ENCODE data around the gene SLC8A3. TPM values are rescaled to one million over a fixed set of nuclear protein-coding genes. Genes with fewer than 3 reads are reported as not detected.
A peak's percentile ranks its signal among the peaks of the same experiment; 100 is the strongest.

Gene SLC8A3
- polyA plus RNA-seq, 2 of the 4 experiments (the other 2 are of a cell fraction), result not detected

DNA sequence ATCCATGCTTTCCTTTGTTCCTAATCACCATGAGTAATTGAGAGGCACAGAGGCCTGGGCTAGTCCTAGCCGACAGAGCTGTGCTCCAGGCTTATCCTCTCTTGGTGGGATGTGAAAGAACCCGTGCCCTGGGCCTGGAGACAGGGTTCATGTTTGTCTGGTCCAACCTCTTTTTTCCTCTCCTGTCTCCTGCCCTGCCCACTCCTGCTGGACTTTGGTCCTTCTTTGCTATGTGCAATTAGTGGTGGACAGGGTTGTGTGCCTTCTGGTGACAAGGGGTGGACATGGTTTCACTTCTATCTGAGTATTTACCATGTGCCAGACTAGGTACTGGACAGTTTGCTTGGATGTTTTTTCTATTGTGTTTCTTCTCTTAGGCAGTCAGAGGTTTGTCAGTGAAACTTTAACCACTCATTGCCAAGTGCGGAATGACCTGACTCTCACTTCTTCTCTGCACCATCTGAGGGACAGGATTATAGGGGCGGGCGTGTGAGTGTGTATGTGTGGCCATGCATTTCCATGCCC is 183.4 kb downstream of the SLC8A3 start:
- TF ChIP-seq MAFK (IDR thresholded peaks at IDR 0.05; ENCODE audit: partially characterized antibody) (no peak), RCOR1 (IDR thresholded peaks at IDR 0.05; ENCODE audit: low read depth, low read length) (no peak)
- 50% methylated on average over 5 of the region's 5 CpGs for WGBS (ENCODE audit: missing lambda C conversion rate)
- Histone ChIP-seq H3K9me3 (no peaks in the 10 kb centered on the region), H3K4me1 (peaks cover 39% of the 10 kb centered on the region), H3K4me2 (peak overlapping the region; percentile 45; the same call in 2 of the 3 replicates), H3K4me3 (no peak overlapping the region), H3K27ac (peak overlapping the region; percentile 26 to 68; a peak in 5 of 6 replicates)
- DNase-seq (ENCODE audit: low read depth in 1 of 2, low spot score in 1 of 2), result no peak
- ChIA-PET CTCF (interaction anchor here (4.1 kb wide), 1 partner anchor 22 kb away, joined by 19 read pairs; no protein-coding TSS in a partner anchor), POLR2A (no interaction called here)
- no peak; a peak in 2 of 6 replicates for ATAC-seq
- FAIRE-seq, result no peak

- no peak for TF ChIP-seq HDAC2 (IDR thresholded peaks at IDR 0.05)
- TF ChIP-seq HEYL (CRISPR knock-in tag; IDR thresholded peaks at IDR 0.05), result no peak
- no peak for FAIRE-seq
- 0 out of 3 replicates have a peak overlapping the region, but pooled peaks have one; percentile 45 for H3K4me2 ChIP-seq
- no peaks in the 10 kb centered on the region for H3K9me3 ChIP-seq
- ChIA-PET CTCF (no interaction called here), POLR2A (no interaction called here)
- no peak overlapping the region for H3K4me3 ChIP-seq
- DNase-seq (ENCODE audit: low read depth in 1 of 2, low spot score in 1 of 2), result no peak
- H3K27ac ChIP-seq, result peak overlapping the region; percentile 26 to 68; a peak in 5 of 6 replicates
- peaks cover 44% of the 10 kb centered on the region for H3K4me1 ChIP-seq
- 84% methylated on average over 2 of the region's 2 CpGs for WGBS (ENCODE audit: missing lambda C conversion rate)
- ATAC-seq, result no peak
Observed at GRCh38 chr14:70004791-70005190, 184.0 kb downstream of the SLC8A3 start.

- Histone ChIP-seq H3K4me2 (no peak overlapping the region), H3K27ac (peak overlapping the region; percentile 90 to 98; a peak in 5 of 6 replicates), H3K4me3 (no peak overlapping the region), H3K4me1 (peaks cover 50% of the 10 kb centered on the region), H3K9me3 (no peaks in the 10 kb centered on the region)
- POLR2A ChIA-PET, result no interaction called here
- FAIRE-seq (no peak), ATAC-seq (no peak), DNase-seq (ENCODE audit: low read depth in 1 of 2, low spot score in 1 of 2) (no peak)
- WGBS (ENCODE audit: missing lambda C conversion rate), result 90% methylated on average over 6 of the region's 6 CpGs
- TF ChIP-seq, protein P1, sequence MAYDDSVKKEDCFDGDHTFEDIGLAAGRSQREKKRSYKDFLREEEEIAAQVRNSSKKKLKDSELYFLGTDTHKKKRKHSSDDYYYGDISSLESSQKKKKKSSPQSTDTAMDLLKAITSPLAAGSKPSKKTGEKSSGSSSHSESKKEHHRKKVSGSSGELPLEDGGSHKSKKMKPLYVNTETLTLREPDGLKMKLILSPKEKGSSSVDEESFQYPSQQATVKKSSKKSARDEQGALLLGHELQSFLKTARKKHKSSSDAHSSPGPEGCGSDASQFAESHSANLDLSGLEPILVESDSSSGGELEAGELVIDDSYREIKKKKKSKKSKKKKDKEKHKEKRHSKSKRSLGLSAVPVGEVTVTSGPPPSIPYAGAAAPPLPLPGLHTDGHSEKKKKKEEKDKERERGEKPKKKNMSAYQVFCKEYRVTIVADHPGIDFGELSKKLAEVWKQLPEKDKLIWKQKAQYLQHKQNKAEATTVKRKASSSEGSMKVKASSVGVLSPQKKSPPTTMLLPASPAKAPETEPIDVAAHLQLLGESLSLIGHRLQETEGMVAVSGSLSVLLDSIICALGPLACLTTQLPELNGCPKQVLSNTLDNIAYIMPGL (CRISPR knock-in tag; IDR thresholded peaks at IDR 0.05; ENCODE audit: borderline replicate concordance), result no peak
- TF ChIP-seq KDM1A (IDR thresholded peaks at IDR 0.05; ENCODE audit: low read depth) (no peak), PHF8 (IDR thresholded peaks at IDR 0.05; ENCODE audit: borderline replicate concordance, low read depth) (no peak), SREBF2 (IDR thresholded peaks at IDR 0.05) (no peak), RARB (CRISPR knock-in tag; IDR thresholded peaks at IDR 0.05) (no peak), ZFP36 (IDR thresholded peaks at IDR 0.05; ENCODE audit: borderline replicate concordance, partially characterized antibody) (no peak), MYC (IDR thresholded peaks at IDR 0.05; ENCODE audit: borderline replicate concordance, low read length) (no peak), CHD4 (IDR thresholded peaks at IDR 0.05; ENCODE audit: borderline replicate concordance) (no peak), ZC3H11A (IDR thresholded peaks at IDR 0.05) (no peak), HOXB13 (CRISPR knock-in tag; IDR thresholded peaks at IDR 0.05; ENCODE audit: low read depth) (no peak), EHF (CRISPR knock-in tag; IDR thresholded peaks at IDR 0.05) (no peak), ESRRA (IDR thresholded peaks at IDR 0.05; ENCODE audit: borderline replicate concordance, low read length) (no peak), HES2 (IDR thresholded peaks at IDR 0.05) (no peak), CTCF (IDR thresholded peaks at IDR 0.05) (no peak), POLR2A (IDR thresholded peaks at IDR 0.05; ENCODE audit: low read length) (no peak), RAD21 (conservative IDR thresholded peaks at IDR 0.05 in 1 of 2, IDR thresholded peaks at IDR 0.05 in 1 of 2) (no peak), ZSCAN20 (CRISPR knock-in tag; IDR thresholded peaks at IDR 0.05) (no peak), SMC3 (IDR thresholded peaks at IDR 0.05) (no peak)
- TF ChIP-seq, protein P2, sequence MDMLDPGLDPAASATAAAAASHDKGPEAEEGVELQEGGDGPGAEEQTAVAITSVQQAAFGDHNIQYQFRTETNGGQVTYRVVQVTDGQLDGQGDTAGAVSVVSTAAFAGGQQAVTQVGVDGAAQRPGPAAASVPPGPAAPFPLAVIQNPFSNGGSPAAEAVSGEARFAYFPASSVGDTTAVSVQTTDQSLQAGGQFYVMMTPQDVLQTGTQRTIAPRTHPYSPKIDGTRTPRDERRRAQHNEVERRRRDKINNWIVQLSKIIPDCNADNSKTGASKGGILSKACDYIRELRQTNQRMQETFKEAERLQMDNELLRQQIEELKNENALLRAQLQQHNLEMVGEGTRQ (IDR thresholded peaks at IDR 0.05), result no peak
- CTCF ChIA-PET, result interaction anchor here (1.0 to 1.7 kb wide), 4 partner anchors 24 to 184 kb away, joined by 3 to 6 read pairs (median 4); no protein-coding TSS in a partner anchor
Observed at GRCh38 chr14:70002589-70003346, 186.0 kb downstream of the SLC8A3 start.
